ENCODE data around the gene SMAD3.
"Not testable (repeated sequence)": the region's sequence is repeated elsewhere in the genome, so short reads cannot be mapped to it uniquely, and the experiment has no call there.

The SMAD3 gene

GRCh38 chr15:67063689-67064606 lies 1.5 kb upstream of the SMAD3 start:
- DNase-seq = peak; percentile 31 to 33

DNA sequence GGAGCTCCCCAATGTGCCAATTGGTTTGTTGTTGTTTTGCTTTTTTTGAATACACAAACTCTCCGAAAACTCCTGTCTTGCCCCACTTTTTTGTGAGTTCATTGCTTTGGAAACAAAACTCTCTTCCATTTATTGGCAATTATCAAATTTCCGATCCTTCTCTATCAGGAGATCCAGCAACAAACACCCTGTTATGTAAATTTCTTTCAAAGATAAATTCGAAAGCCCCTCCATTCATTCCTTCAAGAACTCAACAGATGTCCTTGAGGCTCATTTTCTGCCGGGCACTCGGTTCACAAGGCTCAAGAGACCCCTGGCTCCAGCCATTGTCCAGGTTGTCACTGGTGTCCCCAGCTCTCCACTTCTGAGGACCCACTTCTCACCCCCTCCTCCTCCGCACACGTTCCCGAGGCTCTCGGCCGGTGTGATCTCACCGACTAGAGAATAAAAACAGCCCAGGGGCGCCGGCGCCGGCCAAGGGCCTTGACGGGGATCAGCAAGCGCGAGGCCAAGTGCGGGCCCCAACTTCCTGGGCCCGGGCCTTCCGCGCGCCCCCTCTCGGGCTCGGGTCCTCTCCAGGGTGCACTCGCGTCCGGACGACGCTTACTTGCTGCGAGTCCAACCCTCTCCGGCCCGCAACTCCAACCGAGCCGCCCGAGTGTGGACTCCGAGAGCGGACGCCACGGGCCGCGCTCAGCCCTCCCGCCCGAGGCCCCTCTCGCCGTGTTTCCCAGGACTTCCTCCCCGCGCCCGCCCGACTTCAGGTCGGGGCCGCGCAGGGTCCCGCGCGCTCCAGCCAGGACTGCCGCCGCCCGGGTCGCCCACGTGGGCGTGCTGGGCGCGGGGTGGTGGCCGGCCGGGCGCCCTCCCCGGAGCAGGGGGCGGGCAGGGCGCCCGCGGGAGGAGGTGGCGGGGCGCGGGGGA lies 533 bp upstream of the SMAD3 start:
- peak in 1 of 2 experiments; percentile 59 for DNase-seq

DNA sequence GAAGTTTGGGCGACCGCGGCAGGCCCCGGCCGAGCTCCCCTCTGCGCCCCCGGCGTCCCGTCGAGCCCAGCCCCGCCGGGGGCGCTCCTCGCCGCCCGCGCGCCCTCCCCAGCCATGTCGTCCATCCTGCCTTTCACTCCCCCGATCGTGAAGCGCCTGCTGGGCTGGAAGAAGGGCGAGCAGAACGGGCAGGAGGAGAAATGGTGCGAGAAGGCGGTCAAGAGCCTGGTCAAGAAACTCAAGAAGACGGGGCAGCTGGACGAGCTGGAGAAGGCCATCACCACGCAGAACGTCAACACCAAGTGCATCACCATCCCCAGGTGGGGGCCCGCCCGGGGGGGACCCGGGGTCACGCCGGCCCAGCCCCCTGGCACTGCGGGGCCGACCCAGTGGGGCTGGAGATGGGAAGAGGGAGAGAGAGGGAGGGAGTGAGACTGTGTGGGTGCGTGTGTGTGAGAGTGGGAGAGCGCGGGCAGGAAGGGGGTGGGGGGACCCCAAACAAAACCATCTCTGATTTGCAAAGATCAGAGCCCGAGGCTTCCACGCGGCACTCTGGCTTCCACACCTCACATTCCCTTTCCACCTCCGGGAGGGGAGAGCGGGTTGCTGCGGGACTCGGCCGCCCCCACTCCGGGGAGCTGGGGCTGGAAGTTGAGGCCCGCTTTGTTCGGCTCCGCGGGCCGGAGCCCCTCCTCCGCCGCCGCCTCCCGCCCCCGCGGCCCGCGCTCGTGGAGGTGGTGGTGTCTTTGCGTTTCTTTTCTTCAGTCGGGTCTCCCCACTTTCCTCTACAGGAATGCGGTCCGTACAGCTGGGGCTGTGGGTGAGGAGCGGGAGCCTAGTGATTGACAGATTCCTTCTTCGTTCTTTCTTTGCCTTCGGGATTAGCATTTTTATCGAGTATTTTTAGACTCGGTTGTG lies 898 bp downstream of the SMAD3 start:
- DNase-seq = no peak

- DNase-seq = no peak
These were observed 1.8 kb downstream of the SMAD3 start for GRCh38 chr15:67066959-67067853.

- no peak for DNase-seq
These were observed 2.6 kb downstream of the SMAD3 start for GRCh38 chr15:67067930-67068551.

DNA sequence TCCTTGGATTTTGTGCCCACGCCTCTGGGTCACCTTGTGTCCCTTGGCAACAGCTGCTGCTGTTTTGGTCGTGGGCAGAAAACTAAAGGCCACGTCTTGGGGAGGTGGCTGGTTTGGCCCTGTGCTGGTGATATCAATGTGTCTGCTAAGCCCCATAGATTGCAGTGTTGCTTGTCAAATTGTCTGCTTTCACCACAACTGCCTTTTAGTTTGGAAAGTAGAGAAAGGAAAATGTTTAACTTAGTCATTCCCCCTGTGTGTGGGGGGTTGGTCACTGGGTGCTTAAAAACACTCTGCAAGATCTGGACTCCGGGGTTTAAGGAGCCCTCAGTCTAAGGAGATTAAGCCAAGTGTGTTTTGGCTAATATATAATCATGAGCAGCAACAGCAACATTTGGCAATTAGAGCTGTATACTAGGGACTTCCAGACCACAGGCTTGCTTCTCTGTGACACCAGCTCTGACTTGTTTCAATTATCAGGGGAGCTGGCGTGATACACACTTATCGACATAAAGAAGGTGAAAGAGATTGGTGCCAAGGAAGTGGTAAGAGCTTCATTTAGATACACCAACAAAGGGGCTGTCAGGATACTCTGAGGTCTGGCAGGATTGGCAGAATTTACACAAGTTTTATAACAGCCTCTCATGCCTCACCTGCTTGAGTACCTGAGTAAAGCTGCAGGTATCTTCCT lies 3.5 kb downstream of the SMAD3 start:
- DNase-seq = peak in 1 of 2 experiments; percentile 21

DNA sequence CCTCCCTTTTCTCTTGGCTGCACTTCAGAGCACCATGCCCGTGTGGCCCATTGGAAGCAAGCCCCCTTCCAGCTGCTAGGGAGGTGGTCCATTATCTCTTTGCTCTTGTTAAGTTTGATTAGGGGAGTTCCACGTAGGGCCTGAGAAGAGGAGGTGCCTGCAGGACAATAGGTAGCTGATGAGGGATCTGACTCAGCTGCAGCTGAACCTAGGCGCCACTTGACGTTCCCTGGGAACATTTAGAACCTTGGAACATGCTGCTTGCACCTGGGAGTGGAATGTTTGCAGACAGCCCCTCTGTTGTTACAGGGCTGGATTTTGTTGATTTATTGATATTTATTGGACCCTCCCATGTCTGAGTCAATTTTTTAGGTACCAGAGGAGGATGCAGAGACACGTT lies 4.7 kb downstream of the SMAD3 start:
- no peak for DNase-seq

DNA sequence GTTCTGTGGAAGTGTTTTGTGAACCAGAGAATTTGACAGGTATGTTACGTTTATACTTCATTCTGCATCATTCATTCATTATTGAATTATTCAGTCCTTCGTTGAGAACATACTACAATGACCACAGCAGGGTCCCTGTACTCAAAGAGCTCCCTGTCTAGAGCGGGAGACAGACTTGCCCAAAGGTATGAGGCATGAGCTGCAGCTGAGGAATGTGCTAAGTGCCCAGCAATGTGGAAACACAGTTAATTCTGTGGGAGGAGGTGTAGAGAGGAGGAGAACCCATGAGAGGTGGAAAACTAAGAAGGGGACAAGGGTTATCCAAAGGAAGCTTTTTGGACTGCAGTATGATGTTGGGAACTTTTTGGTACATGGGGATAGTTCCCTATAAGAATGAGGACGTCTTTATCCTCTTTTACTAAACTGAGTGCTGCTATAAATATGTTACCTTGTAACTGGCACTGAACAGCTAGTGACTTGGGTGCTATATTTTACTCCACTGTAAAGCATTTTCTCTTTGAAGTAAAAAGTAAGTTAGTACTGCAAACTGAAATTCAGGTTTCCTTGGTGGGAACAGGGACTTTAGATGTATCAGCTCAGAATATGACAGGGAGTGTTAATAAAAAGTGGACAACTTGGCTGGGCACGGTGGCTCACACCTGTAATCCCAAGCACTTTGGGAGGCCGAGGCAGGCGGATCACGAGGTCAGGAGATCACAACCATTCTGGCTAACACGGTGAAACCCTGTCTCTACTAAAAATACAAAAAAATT lies 5.7 kb downstream of the SMAD3 start:
- no peak for DNase-seq

- no peak for DNase-seq
These were observed 7.0 kb downstream of the SMAD3 start for GRCh38 chr15:67072442-67072841.

GRCh38 chr15:67072958-67073357 lies 7.6 kb downstream of the SMAD3 start:
- no peak for DNase-seq

- DNase-seq = peak; percentile 30 to 39
These were observed 9.5 kb downstream of the SMAD3 start for GRCh38 chr15:67074886-67075229.

DNA sequence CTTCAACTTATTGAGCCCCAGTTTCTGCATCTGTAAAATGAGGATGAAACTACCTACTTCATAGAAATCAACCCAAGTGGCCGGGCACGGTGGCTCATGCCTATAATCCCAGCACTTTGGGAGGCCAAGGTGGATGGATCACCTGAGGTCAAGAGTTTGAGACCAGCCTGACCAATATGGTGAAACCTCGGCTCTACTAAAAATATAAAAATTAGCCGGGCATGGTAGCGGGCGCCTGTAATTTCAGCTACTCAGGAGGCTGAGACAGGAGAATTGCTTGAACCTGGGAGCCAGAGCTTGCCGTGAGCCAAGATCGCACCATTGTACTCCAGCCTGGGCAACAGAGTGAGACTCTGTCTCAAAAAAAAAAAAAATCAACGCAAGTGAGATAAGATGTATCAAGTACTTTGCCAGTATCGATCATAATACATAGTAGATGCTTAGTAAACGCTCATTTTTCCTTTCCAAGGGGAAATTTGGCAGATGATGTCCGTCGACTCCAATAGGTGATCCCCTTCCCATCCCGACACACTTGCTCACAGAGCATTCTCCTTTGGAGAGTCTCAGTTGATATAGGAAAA lies 10.2 kb downstream of the SMAD3 start:
- not testable (repeated sequence) for DNase-seq

DNA sequence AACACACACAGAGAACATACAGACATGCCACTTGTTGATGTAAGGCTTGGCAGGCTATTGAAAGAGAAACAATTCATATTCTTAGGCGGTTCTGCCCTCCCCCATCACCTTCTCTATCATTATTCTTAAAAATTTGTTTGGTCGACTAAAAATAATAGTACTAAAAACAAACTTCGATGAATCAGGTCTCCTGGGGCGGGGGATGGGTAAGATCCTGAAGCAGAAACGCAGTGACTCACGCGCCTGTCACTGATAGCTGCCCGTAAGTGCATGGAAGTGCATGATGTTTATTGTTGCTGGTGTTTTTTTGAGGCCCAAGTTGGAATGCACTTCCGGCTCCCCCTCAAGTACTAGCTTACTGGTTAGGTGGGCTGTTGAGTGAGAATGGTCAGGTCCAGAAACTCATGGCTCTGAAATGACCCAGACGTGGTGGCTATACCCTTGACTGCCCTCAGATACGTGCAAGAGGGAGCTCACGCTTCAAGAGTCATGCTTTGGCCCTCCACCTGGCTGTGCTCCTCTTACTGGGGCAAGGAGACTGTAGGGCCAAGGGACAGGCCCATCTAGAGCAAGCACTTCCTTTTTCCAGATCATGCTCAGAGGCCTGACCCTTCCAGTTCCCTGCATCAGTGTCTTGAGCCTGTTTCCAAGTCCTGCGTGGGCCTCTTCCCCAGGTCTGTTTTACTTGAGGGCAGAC lies 10.9 kb downstream of the SMAD3 start:
- no peak for DNase-seq

GRCh38 chr15:67077641-67078215 lies 12.3 kb downstream of the SMAD3 start:
- DNase-seq = no peak

DNA sequence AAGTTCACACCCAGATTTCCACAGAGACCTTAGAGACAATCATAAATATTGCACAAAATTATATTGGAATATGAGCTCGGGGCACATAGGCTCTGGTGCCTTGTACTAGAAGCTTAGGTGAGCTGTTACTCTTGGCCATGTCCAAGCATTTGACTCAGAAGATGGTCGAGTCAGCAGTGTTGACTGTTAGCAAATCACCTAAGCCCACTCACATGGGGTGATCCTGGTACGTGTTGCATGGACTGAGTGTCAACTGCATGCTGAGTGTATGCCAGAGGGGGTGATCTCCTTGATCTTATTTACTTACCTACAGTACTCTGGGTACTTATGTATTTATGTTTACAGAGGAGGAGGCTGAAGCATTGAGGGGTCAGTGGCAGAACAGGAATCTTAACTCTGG lies 14.0 kb downstream of the SMAD3 start:
- DNase-seq = no peak

GRCh38 chr15:67080118-67080899 lies 14.9 kb downstream of the SMAD3 start:
- DNase-seq = no peak

DNA sequence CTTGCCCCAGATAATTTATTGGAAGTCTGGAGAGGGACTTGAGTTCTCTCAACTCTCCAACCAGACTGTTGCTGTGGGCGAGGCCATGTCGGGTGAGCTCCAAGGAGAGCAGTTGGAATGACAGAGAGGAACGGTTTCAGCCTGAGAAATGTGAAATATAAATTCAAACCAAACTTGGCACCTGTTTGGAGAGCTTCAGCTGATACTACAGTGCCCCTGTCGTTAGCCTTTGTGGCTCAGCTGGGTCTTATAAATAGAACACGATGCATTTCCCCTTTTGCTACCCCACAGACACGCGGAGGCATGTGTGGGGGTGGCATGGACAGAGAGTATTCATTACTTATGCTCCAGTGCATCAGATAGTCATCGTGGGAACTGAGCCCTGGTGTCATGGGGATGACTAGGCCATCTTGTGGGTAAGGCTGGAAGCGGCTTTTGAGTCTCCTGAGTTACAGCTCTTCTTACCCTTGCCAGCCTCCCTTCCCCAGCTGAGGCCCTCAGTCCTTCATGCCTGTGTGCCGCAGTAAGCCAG lies 15.6 kb downstream of the SMAD3 start:
- peak; percentile 81 to 85 for DNase-seq

Data from AML-193 (cell line).